OCI-LY3 (cell line): ENCODE results near the gene EDDM3A.

Experiments
- H2AFZ ChIP-seq: fragments of 200-600, 300-600 bp; shearing (Covaris generic); 2 replicates; pipeline ENCODE4 v1.6.0; 2014; ENCODE audit warnings: antibody characterized with exemption, low read depth, low read length
- H3K27ac ChIP-seq: fragments of 200-600, 300-600 bp; sonication (generic); 2 replicates; pipeline ENCODE4 v1.5.1; 2014; ENCODE audit warnings: mild to moderate bottlenecking, low read length, moderate library complexity, mixed read lengths
- H3K27me3 ChIP-seq: fragments of 200-600, 300-600 bp; sonication (generic); 2 replicates; pipeline ENCODE4 v1.6.1; 2014; ENCODE audit warnings: low read depth, low read length, mixed read lengths
- H3K36me3 ChIP-seq: fragments of 200-600, 300-600 bp; sonication (generic); replicated peaks from 2 replicates; pipeline ENCODE3; 2014; ENCODE audit warnings: low read depth, low read length, mixed read lengths
- H3K4me1 ChIP-seq: fragments of 300-600, 200-600 bp; sonication (generic); 2 replicates; pipeline ENCODE4 v1.6.1; 2014; ENCODE audit warnings: low read length, mixed read lengths
- H3K4me2 ChIP-seq: fragments of 200-600, 300-600 bp; sonication (generic); 2 replicates; pipeline ENCODE4 v1.6.1; 2014; ENCODE audit warnings: low read length, mixed read lengths
- H3K4me3 ChIP-seq: fragments of 300-600, 200-600 bp; sonication (generic); 2 replicates; pipeline ENCODE4 v1.5.1; 2014; ENCODE audit warnings: antibody characterized with exemption, mild to moderate bottlenecking, low read length, moderate library complexity
- H3K79me2 ChIP-seq: fragments of 300-600, 200-600 bp; shearing (Covaris generic); 2 replicates; pipeline ENCODE4 v1.6.1; 2014; ENCODE audit warnings: mild to moderate bottlenecking, low read length, mixed read lengths
- H3K9ac ChIP-seq: fragments of 300-600, 200-600 bp; shearing (Covaris generic); 2 replicates; pipeline ENCODE4 v1.6.0; 2014; ENCODE audit warnings: mild to moderate bottlenecking, low read length, moderate library complexity
- H3K9me3 ChIP-seq: fragments of 200-600, 300-600 bp; shearing (Covaris generic); 2 replicates; pipeline ENCODE4 v1.6.1; 2014; ENCODE audit warnings: low read length, mixed read lengths; ENCODE audit not compliant: insufficient read depth
- H4K20me1 ChIP-seq: fragments of 200-600, 300-600 bp; sonication (generic); 2 replicates; pipeline ENCODE4 v1.6.1; 2016; ENCODE audit warnings: low read length, mixed read lengths; ENCODE audit not compliant: insufficient read depth
- CTCF ChIP-seq: fragments of 200-600, 300-600 bp; sonication (generic); IDR thresholded peaks from 2 replicates; pipeline ENCODE4 v1.5.1; 2014; ENCODE audit warnings: antibody characterized with exemption, low read length, low read depth
- EZH2phosphoT487 ChIP-seq: fragments of 200-600 bp; shearing (Covaris generic); IDR thresholded peaks from 2 replicates; pipeline ENCODE4 v1.6.1; 2018; ENCODE audit warnings: antibody characterized with exemption, mixed run types, low read depth

The EDDM3A gene

DNA sequence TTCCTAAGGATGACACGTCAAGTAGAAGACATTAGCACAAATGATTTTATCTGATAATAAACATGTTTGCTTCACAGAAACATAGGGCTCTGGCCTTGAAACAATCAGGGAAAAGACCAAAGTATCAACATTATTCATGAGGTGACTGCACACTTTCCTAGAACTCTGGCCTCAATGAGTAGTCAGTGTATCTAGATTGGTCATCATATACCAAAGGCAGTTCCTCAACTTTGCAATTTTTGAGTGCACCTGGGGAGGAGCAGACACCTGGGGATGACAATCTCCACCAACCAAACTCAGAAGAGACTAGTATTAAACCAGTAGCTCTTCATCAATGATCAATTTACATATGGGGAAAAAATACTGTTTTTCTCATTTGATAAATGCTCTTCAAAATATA, 4.5 kb downstream of the EDDM3A start:
- Histone ChIP-seq H3K9ac (no peak overlapping the region), H3K36me3 (no peaks in the 10 kb centered on the region), H2AFZ (no peak overlapping the region), H3K4me1 (no peaks in the 10 kb centered on the region), H3K9me3 (peaks cover 10% of the 10 kb centered on the region; the same call in 1 of the 2 replicates), H4K20me1 (no peaks in the 10 kb centered on the region), H3K4me2 (no peak overlapping the region), H3K79me2 (no peaks in the 10 kb centered on the region), H3K4me3 (no peak overlapping the region), H3K27ac (no peak overlapping the region), H3K27me3 (no peaks in the 10 kb centered on the region)
- no peak for TF ChIP-seq EZH2phosphoT487

DNA sequence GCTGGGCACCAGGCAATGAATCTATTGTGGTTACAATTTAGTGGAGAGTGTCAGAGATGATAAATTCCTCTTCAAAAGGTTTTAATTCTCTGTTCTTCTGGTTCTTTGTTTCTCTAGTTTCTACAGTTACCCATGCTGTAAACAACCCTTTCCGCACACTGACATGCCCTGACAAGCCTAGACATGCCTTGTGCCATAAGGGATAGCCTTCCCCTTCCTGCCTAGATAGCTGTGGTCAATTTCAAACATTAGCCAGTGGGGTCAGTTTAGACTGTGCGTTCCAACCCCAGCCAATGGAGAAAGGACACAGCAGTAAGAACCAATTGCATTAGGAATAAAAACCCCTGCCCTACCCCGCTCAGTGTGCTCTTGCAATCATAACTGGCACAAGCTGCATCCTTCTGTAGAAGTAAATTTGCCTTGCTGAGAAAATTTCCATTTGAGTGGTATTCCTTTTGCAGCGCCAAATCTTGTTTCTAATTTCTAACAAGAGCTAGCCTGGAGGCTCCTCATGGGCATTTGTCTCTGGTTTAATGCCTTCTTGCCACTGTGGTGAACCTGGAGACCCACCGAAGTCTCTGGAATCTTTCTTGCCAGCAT, 6.4 kb downstream of the EDDM3A start:
- no peaks in the 10 kb centered on the region for H4K20me1 ChIP-seq
- TF ChIP-seq EZH2phosphoT487 (no peak), CTCF (no peak)
- no peak overlapping the region for H2AFZ ChIP-seq
- no peak overlapping the region for H3K4me2 ChIP-seq
- no peak overlapping the region for H3K27ac ChIP-seq
- no peaks in the 10 kb centered on the region for H3K79me2 ChIP-seq
- peaks cover 10% of the 10 kb centered on the region; the same call in 1 of the 2 replicates for H3K9me3 ChIP-seq
- H3K4me1 ChIP-seq = no peaks in the 10 kb centered on the region
- no peaks in the 10 kb centered on the region for H3K36me3 ChIP-seq
- H3K9ac ChIP-seq = no peak overlapping the region
- no peaks in the 10 kb centered on the region for H3K27me3 ChIP-seq
- H3K4me3 ChIP-seq = no peak overlapping the region

DNA sequence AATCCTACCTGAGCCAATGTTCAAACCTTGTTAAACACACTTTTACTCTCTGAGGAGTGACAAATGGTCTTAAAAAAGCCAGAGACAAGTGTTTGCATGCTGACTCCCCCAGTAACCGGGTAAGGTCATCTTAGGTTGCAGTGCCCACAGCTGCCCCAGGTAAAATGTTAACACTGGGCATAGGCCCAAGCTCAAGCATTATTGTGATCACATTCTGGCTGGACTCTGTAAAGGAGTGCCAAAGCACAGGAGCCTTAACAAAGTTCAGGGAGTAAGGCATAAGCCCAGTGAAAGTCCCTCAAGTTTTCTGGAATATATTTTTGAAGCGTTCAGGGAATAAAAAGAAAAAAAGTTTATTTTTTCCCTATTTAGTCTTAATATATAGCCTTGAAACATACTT, 8.6 kb downstream of the EDDM3A start:
- Histone ChIP-seq H3K4me3 (no peak overlapping the region), H3K4me2 (no peak overlapping the region), H3K4me1 (peaks cover 7% of the 10 kb centered on the region), H3K9me3 (peaks cover 10% of the 10 kb centered on the region; the same call in 1 of the 2 replicates), H4K20me1 (no peaks in the 10 kb centered on the region), H3K36me3 (no peaks in the 10 kb centered on the region), H3K9ac (no peak overlapping the region), H3K79me2 (no peaks in the 10 kb centered on the region), H2AFZ (no peak overlapping the region), H3K27me3 (no peaks in the 10 kb centered on the region), H3K27ac (no peak overlapping the region)
- no peak for TF ChIP-seq EZH2phosphoT487
- TF ChIP-seq CTCF = no peak

DNA sequence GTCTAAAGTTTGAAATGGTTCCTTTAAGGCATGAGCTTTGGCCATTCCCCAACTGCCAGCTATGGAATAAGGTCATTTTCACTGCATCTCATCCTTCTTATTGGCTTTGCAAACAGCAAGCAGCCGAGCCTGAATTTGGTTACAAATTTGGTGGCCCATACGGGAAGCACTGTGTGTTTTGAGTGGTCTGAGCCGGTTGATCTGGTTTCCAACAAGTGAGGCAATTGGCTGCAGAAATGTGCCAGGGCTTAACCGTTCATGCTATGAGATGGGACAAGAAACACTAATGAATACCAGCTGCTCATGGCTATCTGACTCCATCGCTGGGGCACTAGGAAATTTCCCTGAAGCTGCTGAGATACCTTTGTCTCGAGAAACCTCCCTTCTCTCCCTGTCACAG, 9.3 kb downstream of the EDDM3A start:
- no peaks in the 10 kb centered on the region for H4K20me1 ChIP-seq
- H3K4me1 ChIP-seq = peaks cover 7% of the 10 kb centered on the region
- H3K9ac ChIP-seq = no peak overlapping the region
- no peak overlapping the region for H3K4me3 ChIP-seq
- no peaks in the 10 kb centered on the region for H3K36me3 ChIP-seq
- no peak overlapping the region for H2AFZ ChIP-seq
- no peak overlapping the region for H3K27ac ChIP-seq
- H3K79me2 ChIP-seq = no peaks in the 10 kb centered on the region
- H3K4me2 ChIP-seq = no peak overlapping the region
- no peak for TF ChIP-seq CTCF
- TF ChIP-seq EZH2phosphoT487 = no peak
- peaks cover 10% of the 10 kb centered on the region; the same call in 1 of the 2 replicates for H3K9me3 ChIP-seq
- no peaks in the 10 kb centered on the region for H3K27me3 ChIP-seq
